ENCODE data around the gene QSOX2.

The QSOX2 gene

DNA sequence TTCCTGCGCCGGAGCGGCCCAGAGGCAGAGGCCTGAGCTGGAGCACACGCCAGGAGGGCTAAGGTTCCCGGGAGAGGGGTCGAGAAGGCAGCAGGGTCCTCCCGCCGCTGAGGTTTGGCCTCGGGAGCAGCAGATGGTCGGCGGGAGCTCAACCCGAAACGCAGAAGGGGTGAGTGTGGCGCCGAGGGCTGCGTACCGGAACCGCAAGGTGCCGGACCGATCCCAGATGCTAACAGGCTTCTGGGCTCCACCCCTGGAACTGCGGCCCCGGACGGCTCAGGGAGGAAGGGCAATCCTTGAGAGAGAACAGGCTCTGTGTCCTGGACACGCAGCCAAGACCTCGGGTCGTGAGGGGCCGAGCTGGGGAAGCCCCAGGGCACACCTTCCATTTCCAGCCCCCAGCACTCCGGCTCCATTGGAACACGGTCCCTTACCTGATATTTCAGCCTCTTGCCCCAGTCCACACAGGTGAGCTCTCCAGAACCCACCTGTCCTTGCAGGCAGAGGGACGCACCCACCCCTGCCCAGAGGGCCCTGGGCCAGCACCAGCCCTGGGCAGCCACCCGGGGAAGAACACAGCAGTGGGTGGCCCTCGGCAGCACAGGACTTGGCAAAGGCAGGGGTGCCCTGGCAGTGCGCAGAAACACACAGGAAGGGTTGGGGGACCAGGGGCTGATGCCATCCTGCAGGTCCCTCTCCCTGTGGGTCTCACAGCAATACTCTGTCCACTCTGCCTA is 42.0 kb downstream of the QSOX2 start:
- no peak for DNase-seq (ENCODE audit: low spot score)

DNA sequence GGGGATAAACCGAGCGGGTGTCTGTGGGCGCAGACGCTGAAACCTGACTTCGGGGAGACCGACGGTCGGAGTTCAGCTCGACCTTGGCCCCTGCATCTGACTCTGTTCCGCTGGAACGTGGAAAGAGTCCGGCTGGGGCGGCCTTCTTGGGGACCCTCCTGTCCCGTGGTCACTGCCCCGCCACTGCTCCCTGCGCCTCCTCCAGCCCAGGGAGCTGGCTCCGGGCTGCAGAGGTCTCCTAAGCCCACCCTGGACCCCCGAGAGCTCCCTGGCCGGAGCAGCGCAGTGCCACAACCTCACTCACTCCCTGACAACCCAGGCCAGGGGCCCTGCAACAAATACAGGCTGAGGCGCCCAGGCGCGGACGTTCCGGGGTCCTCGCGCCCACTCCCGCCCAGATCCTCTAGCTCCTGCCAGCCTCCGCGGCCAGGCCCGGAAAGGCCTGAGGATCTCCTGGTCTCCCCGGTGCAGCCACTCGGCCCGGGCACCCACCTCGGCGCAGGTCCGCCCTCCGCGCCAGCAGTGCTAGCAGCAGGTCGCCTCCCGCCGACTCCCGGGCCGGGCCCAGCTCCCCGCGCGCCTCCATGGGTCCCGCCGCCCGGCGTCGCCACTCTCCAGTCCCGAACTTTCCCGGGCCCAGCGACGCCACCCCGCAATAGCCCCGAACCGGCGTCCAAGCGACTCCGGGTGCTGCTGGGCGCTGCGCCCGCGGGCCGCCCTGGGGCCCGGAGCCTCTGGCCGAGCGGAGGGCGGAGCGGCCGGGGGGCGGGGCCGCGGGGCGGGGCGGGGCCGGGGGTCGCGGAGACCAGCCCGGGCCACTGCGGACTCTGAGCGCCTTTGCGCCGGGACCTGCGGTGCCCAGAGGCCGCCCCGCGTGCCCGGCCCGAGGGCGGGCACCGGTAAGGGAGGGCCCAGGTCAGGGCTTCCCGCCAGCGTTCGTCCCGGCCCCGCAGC is 42.9 kb downstream of the QSOX2 start:
- DNase-seq (ENCODE audit: low spot score) = no peak

GRCh38 chr9:136201609-136202453 is 43.8 kb downstream of the QSOX2 start:
- DNase-seq (ENCODE audit: low spot score) = no peak

GRCh38 chr9:136201174-136201573 is 44.4 kb downstream of the QSOX2 start:
- no peak for DNase-seq (ENCODE audit: low spot score)

DNA sequence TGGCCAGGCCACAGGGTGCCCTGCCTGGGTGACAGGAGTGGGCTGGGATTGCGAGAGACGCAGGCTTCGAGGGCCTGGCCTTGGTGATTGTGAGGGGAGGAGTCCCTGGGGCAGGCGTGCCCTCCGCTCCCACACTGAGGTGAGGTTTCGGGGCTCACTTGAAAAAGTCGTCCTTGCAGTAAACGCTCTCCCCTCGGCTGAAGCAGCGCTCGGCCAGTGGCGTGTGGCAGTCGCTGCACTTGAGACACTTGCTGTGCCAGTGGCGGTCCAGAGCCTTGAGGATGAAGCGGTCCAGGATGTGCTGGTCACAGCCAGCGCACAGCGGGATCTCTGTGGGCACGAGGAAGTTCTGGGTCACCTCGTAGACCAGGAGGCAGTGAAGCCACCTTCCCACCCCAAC is 45.2 kb downstream of the QSOX2 start:
- DNase-seq (ENCODE audit: low spot score) = no peak

DNA sequence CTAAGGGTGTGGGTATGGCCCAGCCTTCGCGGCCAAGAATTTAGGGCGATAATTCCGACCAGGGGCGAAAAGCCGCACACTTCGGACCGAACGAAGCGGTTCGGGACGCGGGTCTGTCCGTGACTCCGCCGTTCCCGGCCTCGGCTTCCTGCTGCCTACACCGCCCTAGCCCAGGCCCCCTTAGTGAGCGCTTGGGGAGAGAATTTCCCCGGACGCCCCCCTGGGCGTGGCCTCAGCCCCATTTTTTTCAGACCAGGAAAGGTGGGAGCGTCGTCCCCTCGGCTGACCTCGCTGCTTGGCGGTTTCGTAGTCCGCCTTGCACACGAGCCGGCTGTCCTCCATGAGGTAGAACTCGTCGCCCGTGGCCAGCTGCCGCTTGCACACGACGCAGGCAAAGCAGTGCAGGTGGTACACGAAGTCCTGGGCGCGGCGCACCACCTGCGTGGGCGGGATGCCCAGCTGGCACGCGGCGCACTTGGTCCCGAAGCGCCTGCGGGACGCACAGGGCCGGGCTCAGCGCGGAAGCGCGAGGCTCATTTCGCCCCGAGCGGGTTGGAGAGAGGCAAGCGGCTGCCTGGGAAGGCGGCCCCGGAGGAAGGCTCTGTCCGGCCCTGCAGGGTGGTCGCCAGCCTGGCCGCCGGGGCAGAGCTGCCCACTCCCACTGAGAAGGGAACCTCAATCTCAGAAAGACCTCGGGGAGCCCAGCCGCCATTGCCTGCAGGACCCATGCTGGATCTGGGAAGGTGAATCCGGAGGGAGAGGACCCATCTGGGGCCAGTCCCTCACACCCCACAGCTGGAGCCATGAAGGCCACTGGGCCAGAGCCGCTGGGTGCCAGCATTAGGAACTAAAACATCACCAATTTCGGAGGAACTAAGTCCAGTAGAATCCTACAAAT is 46.0 kb downstream of the QSOX2 start:
- no peak for DNase-seq (ENCODE audit: low spot score)

GRCh38 chr9:136198605-136199083 is 47.0 kb downstream of the QSOX2 start:
- DNase-seq (ENCODE audit: low spot score) = no peak

- no peak for DNase-seq (ENCODE audit: low spot score)
Measured at GRCh38 chr9:136197930-136198604, 47.5 kb downstream of the QSOX2 start.

DNA sequence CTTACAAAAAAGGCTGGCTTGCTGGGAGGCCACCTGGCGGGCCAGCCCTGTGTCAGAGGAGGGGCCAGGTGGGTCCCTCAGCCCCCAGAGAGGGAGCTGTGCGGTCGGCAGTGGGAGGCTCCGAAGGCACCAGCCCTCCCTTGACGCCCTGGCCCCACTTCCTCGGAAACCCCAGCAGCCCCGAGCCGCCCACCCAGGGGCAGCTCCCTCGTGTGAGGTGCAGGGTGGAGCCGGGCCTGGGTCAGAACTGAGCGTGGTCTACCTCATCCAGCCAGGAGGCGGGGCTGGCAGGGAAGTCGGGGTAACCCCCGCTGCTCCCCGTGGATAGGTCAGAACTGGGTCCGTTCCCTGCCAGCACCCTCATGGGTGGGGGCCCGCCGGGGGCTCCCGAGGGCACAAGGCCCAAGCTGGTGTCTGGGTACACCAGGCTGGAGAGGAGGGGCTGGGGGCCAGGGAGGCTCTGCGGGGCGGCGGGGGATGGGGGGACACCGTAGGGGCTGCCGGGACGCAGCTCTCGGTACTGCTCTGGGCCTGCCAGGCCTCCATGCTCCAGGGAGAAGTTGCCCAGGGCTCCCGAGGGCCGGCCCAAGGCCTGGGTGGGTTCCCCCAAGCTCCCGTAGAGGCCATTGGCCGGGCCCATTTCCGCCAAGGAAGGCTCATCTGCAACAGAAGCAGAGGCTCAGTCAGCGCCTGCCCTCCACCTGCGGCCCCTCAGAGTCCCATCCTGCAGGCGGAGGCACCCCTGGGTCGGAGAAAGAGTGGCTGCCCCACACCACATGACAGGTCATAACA is 48.3 kb downstream of the QSOX2 start:
- no peak for DNase-seq (ENCODE audit: low spot score)

- DNase-seq (ENCODE audit: low spot score) = no peak
Measured at GRCh38 chr9:136196404-136197083, 49.1 kb downstream of the QSOX2 start.

GRCh38 chr9:136194540-136194939 is 51.1 kb downstream of the QSOX2 start:
- DNase-seq (ENCODE audit: low spot score) = no peak

DNA sequence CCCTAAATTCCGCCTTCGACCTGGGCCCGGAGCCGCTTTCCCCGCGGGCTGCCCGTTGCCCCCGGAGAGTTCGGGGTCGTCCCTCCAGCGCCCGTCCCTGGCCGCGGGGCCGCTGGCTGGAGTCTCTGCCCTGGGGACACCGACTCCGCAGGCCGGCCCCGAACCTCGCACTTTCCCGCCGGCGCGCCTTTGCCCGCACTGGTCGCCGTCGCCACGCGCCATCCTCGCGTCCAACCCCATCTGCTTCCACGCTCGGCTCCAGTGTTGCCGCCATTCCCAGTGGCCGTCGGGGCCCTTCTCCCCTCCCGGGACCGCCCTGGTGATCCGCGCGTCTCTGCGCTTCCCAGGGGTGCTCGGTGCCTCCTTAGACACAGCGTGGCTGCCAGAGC is 51.7 kb downstream of the QSOX2 start:
- DNase-seq (ENCODE audit: low spot score) = no peak

DNA sequence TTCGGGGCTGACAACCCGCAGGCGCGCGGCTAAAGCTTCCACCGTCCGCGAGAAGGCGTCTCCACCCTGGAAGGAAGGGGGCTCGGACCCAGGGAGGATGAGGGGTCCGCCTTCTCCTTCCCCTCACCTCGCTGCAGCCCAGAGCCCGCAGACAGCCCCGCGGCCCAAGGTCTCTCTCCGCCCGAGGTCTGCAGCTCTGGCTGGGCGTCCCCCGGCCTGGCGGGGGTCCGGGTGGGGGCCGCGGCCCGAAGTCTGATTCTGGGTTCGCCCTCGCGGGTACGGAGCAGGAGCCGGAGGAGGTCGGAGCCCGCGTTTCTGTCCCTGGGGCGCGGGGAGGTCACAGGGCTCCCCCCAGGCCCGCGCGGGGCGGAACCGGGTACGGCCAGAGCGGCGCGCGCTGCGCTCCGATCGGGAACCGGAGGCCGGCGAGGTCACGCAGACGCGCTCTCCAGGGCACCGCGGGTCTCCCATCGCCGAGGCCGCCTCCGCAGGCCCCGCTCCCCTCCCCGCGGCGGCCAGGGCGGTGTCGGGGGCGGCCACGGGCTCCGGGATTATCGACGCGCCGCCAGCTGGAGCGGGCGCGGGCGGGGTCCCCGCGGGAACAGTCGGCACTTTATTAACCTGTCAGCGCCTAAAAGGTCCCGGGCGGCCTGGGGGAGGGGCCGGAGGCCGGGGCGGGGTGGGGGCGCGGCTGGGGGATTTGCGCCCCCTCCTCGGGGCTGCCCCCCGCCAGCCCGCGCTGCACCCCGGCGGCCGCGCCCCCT is 52.3 kb downstream of the QSOX2 start:
- DNase-seq (ENCODE audit: low spot score) = no peak

- no peak for DNase-seq (ENCODE audit: low spot score)
Measured at GRCh38 chr9:136192289-136193126, 53.1 kb downstream of the QSOX2 start.

DNA sequence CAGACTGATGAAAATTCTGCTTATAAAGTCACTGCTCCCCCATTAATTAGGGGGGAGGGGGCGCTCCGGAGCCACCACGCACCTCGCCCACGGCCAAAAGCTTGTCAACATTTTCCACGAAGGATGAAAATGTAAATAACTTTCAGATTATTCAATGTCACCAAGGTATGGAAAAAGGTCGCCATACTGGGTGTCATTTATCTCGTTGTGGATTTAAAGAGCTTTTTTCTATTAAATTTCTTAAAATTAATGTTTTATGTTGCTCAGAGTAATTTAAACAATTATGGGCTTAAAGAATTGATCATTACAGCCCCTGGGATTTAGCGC is 53.7 kb downstream of the QSOX2 start:
- DNase-seq (ENCODE audit: low spot score) = no peak

- no peak for DNase-seq (ENCODE audit: low spot score)
Measured at GRCh38 chr9:136191099-136191959, 54.3 kb downstream of the QSOX2 start.

DNA sequence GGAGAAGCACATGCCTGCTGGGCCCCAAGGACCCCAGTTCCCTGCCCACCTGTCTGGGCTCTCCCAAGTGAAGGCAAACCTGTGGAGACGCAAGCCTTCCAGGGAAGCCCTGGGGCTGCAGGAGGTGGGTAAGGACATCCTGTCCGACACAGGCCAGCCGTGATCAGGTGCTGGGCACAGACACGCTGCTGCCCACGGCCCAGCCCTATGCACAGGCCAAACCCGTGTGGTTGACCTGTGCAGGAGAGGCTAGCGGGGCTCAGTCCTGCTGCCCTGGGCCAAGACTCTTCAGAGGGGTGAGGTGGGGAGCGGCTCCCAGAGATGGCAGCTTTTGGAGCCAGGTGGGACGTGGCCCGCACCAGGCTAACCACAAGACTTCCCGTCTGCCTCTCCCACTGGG is 55.0 kb downstream of the QSOX2 start:
- no peak for DNase-seq (ENCODE audit: low spot score)
